ENCODE results near the gene SLC66A3.

DNA sequence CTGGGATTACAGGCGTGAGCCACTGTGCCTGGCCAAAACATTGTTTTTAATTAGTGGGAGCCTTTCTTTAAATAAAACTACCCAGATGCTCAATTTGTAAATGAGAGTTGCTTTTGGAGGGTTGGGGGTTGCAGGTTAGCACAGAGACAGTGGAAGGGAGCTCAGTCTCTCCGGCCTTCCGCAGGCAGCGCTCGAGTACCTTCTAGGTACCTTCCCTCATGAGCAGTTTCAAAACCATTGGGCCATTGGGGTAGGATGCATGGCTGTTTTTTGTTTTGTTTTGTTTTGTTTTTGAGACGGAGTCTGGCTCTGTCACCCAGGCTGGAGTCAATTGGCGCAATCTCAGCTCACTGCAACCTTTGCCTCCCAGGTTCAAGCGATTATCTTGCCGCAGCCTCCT is 19.0 kb downstream of the SLC66A3 start:
- TF ChIP-seq, protein P1, sequence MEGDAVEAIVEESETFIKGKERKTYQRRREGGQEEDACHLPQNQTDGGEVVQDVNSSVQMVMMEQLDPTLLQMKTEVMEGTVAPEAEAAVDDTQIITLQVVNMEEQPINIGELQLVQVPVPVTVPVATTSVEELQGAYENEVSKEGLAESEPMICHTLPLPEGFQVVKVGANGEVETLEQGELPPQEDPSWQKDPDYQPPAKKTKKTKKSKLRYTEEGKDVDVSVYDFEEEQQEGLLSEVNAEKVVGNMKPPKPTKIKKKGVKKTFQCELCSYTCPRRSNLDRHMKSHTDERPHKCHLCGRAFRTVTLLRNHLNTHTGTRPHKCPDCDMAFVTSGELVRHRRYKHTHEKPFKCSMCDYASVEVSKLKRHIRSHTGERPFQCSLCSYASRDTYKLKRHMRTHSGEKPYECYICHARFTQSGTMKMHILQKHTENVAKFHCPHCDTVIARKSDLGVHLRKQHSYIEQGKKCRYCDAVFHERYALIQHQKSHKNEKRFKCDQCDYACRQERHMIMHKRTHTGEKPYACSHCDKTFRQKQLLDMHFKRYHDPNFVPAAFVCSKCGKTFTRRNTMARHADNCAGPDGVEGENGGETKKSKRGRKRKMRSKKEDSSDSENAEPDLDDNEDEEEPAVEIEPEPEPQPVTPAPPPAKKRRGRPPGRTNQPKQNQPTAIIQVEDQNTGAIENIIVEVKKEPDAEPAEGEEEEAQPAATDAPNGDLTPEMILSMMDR (IDR thresholded peaks at IDR 0.05; ENCODE audit: insufficient read depth, low read depth, low read length), result no peak
- TF ChIP-seq EZH2 (IDR thresholded peaks at IDR 0.05; ENCODE audit: insufficient read depth, low read length), result no peak

All from astrocyte (in vitro differentiated cells and primary cell).